A549 (cell line): ENCODE data around the gene COMT.

Experiments used
- CTCF ChIP-seq: fragments of >200 bp; sonication (Bioruptor Twin); formaldehyde crosslinking; IDR thresholded peaks from 3 replicates; pipeline ENCODE4 v1.5.1; 2016
- EHMT2 ChIP-seq: fragments of 200-600 bp; sonication (generic); IDR thresholded peaks from 2 replicates; pipeline ENCODE4 v1.6.1; 2016; ENCODE audit warnings: antibody characterized with exemption, low read depth, mild to moderate bottlenecking, moderate library complexity
- EP300 ChIP-seq, 2 experiments: fragments of >200 bp; sonication (Bioruptor Twin); formaldehyde crosslinking; IDR thresholded peaks; 2 replicates in 1 of 2; 3 replicates in 1 of 2; pipeline ENCODE4 v1.6.1; 2016 to 2017
- RFX5 ChIP-seq: fragments of 450-650 bp; IDR thresholded peaks from 2 replicates; pipeline ENCODE4 v1.7.1; 2014; ENCODE audit warnings: antibody characterized with exemption, mild to moderate bottlenecking, moderate library complexity
- USF2 ChIP-seq: fragments of 450-650 bp; IDR thresholded peaks from 2 replicates; pipeline ENCODE4 v1.6.1; 2014; ENCODE audit warnings: antibody characterized with exemption

GRCh38 chr22:19898145-19898544 lies 43.4 kb upstream of the COMT start:
- TF ChIP-seq USF2 = no peak
- TF ChIP-seq EHMT2 = no peak
- TF ChIP-seq RFX5 = no peak
- TF ChIP-seq EP300 (IDR thresholded peaks at IDR 0.05) = no peak
- no peak for TF ChIP-seq CTCF
